ENCODE measurements around the gene GREB1L.

DNA sequence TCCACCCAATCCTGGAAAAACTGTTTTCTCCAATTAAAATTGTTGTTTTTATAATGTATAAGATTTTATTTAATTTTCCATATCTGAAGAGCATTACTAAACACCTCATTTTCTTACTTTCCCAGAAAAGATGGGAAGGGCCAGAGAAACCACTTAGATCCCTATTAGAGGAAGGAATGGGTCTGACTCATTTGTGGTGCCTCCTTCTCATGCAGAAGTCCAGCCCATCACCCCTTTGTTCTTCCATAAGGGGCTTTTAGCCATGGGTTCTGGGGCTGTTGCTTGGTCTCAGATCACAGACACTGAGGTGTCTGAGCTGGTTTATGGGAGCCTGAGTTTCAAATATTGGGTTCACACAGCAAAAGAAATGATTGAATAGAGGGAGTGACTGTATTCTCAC, 206.3 kb downstream of the GREB1L start:
- TF ChIP-seq, protein P1, sequence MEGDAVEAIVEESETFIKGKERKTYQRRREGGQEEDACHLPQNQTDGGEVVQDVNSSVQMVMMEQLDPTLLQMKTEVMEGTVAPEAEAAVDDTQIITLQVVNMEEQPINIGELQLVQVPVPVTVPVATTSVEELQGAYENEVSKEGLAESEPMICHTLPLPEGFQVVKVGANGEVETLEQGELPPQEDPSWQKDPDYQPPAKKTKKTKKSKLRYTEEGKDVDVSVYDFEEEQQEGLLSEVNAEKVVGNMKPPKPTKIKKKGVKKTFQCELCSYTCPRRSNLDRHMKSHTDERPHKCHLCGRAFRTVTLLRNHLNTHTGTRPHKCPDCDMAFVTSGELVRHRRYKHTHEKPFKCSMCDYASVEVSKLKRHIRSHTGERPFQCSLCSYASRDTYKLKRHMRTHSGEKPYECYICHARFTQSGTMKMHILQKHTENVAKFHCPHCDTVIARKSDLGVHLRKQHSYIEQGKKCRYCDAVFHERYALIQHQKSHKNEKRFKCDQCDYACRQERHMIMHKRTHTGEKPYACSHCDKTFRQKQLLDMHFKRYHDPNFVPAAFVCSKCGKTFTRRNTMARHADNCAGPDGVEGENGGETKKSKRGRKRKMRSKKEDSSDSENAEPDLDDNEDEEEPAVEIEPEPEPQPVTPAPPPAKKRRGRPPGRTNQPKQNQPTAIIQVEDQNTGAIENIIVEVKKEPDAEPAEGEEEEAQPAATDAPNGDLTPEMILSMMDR (conservative IDR thresholded peaks at IDR 0.05; ENCODE audit: low read length), result no peak
- TF ChIP-seq EZH2phosphoT487 (IDR thresholded peaks at IDR 0.05; ENCODE audit: borderline replicate concordance, low read depth, low read length), result no peak
